Measurements from ENCODE around the gene DDX59. TPM values are rescaled to one million over a fixed set of nuclear protein-coding genes. Genes with fewer than 3 reads are reported as not detected.

DDX59 gene
- total RNA-seq, 4 donors from 2014 or later: 13.7 to 59.4 (median 16.8) TPM

- H3K4me1 ChIP-seq: no peaks in the 10 kb centered on the region
- H3K36me3 ChIP-seq: no peaks in the 10 kb centered on the region
- DNase-seq: no peak
- no peaks in the 10 kb centered on the region for H3K27me3 ChIP-seq
- no peaks in the 10 kb centered on the region for H3K9me3 ChIP-seq
- TF ChIP-seq CTCF (IDR thresholded peaks at IDR 0.05) (no peak), POLR2A (IDR thresholded peaks at IDR 0.05) (no peak)
- H3K27ac ChIP-seq: no peak overlapping the region
- no peak overlapping the region for H3K4me3 ChIP-seq
Observed at GRCh38 chr1:200676829-200677228, 7.1 kb upstream of the DDX59 start.

- H3K27me3 ChIP-seq: no peaks in the 10 kb centered on the region
- peaks cover 0 to 8% (median 0%) of the 10 kb centered on the region in 4 donors for H3K4me1 ChIP-seq
- TF ChIP-seq CTCF (IDR thresholded peaks at IDR 0.05) (no peak), POLR2A (IDR thresholded peaks at IDR 0.05) (no peak)
- H3K9me3 ChIP-seq: no peaks in the 10 kb centered on the region
- no peaks in the 10 kb centered on the region for H3K36me3 ChIP-seq
- H3K4me3 ChIP-seq: no peak overlapping the region
- no peak overlapping the region for H3K27ac ChIP-seq
- no peak for DNase-seq
Observed at GRCh38 chr1:200675588-200675852, 5.8 kb upstream of the DDX59 start.

GRCh38 chr1:200674838-200675587 is 5.3 kb upstream of the DDX59 start:
- TF ChIP-seq POLR2A (IDR thresholded peaks at IDR 0.05) (no peak), CTCF (IDR thresholded peaks at IDR 0.05) (no peak)
- Histone ChIP-seq H3K4me1 (peaks cover 0 to 10% (median 0%) of the 10 kb centered on the region in 4 donors), H3K27ac (no peak overlapping the region), H3K27me3 (no peaks in the 10 kb centered on the region), H3K4me3 (no peak overlapping the region), H3K9me3 (no peaks in the 10 kb centered on the region), H3K36me3 (no peaks in the 10 kb centered on the region)
- no peak for DNase-seq

- no peak for TF ChIP-seq CTCF (IDR thresholded peaks at IDR 0.05)
- no peak for TF ChIP-seq POLR2A (IDR thresholded peaks at IDR 0.05)
- peaks cover 0 to 10% (median 0%) of the 10 kb centered on the region in 4 donors for H3K4me1 ChIP-seq
- H3K9me3 ChIP-seq: no peaks in the 10 kb centered on the region
- H3K27ac ChIP-seq: no peak overlapping the region
- DNase-seq: no peak
- no peaks in the 10 kb centered on the region for H3K36me3 ChIP-seq
- H3K27me3 ChIP-seq: no peaks in the 10 kb centered on the region
- no peak overlapping the region for H3K4me3 ChIP-seq
Observed at GRCh38 chr1:200673952-200674823, 4.5 kb upstream of the DDX59 start.

- Histone ChIP-seq H3K27ac (peak overlapping the region in 1 of 4 donors; percentile 100), H3K27me3 (no peaks in the 10 kb centered on the region), H3K4me1 (peaks cover 0 to 16% (median 3%) of the 10 kb centered on the region in 4 donors), H3K4me3 (no peak overlapping the region), H3K9me3 (no peaks in the 10 kb centered on the region), H3K36me3 (no peaks in the 10 kb centered on the region)
- TF ChIP-seq CTCF (IDR thresholded peaks at IDR 0.05) (no peak), POLR2A (IDR thresholded peaks at IDR 0.05) (no peak)
- DNase-seq: no peak
Observed at GRCh38 chr1:200671235-200671786, 1.6 kb upstream of the DDX59 start.

Data from Peyer's patch (tissue), 4 donors.